NCI-H748 (cell line): ENCODE measurements around the gene TMEM135.
"Not testable (repeated sequence)": the region's sequence is repeated elsewhere in the genome, so short reads cannot be mapped to it uniquely, and the experiment has no call there.

Source experiments
- DNase-seq: peaks from one replicate; lab custom pipeline; 2025; ENCODE audit not compliant: unreplicated experiment; lab: John Stamatoyannopoulos, UW

The TMEM135 gene

GRCh38 chr11:87076260-87076783 is 38.6 kb downstream of the TMEM135 start:
- DNase-seq = no peak

DNA sequence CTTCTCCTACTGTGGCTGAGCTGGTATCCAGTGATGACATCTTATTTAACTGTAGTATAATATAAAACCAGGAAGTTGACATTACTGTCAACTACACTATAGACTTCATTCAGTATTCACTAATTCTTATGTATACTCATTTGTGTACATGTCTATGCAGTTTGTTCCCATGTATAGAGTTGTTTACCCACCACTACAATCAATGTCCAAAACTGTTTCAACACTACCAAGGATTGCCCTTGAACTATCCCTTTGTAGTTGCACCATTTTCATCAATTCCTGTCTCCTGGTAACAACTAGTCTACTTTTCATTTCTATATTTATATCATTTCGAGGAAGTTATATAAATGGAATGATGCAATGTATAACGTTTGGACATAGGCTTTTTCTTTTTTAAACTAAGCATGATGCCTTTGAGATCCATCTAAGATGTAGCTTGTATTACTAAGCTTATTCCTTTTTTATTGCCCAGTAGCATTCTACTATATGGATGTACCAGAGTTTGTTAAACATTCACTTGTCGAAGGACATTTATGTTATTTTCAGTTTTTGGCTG is 39.2 kb downstream of the TMEM135 start:
- DNase-seq = no peak

DNA sequence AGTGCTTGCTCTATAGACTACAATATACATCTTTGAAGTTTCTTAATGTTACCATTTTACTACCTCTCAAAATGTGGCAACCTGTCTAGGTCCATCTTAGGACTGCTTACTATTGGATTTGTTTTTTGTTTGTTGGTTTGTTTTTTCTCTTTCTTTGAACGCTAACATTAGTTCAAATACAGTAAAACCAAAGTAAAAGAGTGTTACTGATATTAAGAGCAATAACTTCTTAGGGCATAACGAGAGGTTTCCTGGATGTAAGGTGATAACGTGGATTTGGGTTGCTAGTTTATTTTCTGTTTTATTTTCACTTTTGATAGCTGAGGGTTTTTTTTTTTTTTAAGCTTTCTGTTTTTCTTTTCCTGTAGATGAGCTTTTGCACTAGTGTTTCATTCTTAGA is 43.6 kb downstream of the TMEM135 start:
- DNase-seq = no peak

DNA sequence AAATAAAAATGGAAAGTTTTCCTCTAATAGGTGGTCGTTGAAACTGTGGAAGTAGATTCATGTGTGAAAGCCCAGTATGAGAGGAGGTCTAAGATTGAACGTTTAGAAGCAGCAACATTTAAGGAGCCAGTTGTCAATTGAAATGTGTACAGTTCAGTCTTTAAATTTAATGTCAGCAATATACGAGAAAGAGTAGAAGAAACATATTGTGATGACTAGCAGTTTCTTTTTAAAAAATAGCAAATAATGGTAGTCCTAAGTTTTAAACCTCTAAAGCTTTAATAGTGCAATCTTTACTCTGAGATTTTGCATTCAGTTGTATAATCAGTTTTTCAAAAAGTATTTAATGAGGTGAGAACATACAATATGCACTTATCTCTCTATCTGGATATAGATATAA is 44.9 kb downstream of the TMEM135 start:
- DNase-seq = no peak

- no peak for DNase-seq
These were observed 45.3 kb downstream of the TMEM135 start for GRCh38 chr11:87083029-87083428.

GRCh38 chr11:87092159-87092558 is 54.4 kb downstream of the TMEM135 start:
- DNase-seq = no peak

- no peak for DNase-seq
These were observed 54.8 kb downstream of the TMEM135 start for GRCh38 chr11:87092567-87092966.

DNA sequence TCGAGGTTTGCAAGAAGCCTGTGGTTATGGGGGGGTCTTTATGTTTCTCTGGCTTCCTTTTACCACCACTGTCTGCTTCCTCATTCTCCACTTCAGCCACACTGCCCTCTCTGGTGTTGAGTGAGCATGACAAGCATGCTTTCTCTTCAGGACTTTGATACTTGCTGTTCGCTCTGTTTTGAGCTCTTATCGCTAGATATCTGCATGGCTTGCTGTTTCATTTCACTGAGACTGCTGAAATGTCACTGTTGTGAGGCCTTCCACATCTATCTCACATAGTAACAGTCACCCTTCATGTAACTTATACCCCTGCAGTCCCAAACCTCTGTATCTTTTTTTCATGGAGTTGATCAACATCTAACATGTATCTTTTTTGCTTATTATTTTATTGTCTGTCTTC is 59.8 kb downstream of the TMEM135 start:
- no peak for DNase-seq

GRCh38 chr11:87101956-87102580 is 64.3 kb downstream of the TMEM135 start:
- no peak for DNase-seq

- DNase-seq = not testable (repeated sequence)
These were observed 68.1 kb downstream of the TMEM135 start for GRCh38 chr11:87105826-87106225.

DNA sequence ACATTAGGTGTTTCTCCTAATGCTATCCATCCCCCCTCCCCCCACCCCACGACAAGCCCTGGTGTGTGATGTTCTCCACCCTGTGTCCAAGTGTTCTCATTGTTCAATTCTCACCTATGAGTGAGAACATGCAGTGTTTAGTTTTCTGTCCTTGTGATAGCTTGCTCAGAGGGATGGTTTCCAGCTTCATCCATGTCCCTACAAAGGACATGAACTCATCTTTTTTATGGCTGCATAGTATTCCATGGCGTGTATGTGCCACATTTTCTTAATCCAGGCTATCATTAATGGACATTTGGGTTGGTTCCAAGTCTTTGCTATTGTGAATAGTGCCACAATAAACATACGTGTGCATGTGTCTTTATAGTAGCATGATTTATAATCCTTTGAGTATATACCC is 69.6 kb downstream of the TMEM135 start:
- DNase-seq = not testable (repeated sequence)

- no peak for DNase-seq
These were observed 72.9 kb downstream of the TMEM135 start for GRCh38 chr11:87110443-87111131.

GRCh38 chr11:87114093-87114492 is 76.4 kb downstream of the TMEM135 start:
- DNase-seq = no peak

- no peak for DNase-seq
These were observed 78.5 kb downstream of the TMEM135 start for GRCh38 chr11:87116185-87116584.

- no peak for DNase-seq
These were observed 83.2 kb downstream of the TMEM135 start for GRCh38 chr11:87120937-87121336.

GRCh38 chr11:87122852-87123251 is 85.1 kb downstream of the TMEM135 start:
- DNase-seq = no peak

- DNase-seq = no peak
These were observed 87.5 kb downstream of the TMEM135 start for GRCh38 chr11:87125257-87125656.

DNA sequence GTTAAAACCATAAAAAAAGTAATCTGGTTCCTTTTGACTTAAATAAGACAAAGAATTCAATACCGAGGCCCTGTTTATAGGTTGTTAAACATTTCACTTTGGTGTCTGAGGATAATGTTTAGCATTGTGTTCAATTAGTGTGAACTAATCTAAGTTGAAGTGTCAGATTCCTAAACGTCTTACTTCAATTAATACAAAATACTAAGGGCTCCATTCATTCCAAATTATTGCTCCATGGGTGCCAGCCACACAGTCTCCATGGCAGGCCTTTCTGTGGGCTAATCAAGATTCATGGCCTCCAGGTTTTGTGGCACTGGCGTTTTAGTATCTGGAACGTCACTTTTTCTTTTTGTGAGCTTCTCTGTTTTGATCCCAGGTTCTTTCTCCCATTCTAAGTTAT is 89.4 kb downstream of the TMEM135 start:
- no peak for DNase-seq

DNA sequence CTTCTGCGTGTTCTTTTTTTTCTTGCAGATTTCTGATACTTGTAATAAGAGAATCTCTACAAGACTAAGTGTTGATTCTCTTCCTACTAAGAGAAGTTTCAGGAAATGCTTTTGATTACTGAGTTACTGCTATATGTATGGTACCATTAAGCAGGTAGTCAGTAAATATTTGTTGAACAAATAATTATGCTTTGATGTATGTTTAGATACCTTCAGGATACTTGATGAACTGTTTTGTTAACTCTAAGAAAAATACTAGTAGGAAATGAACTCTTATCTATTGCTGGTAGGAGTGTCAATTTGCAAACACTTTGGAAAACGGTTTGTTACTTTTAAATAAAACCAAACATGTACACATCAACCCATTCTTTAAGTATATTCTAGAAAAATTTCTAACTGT is 90.6 kb downstream of the TMEM135 start:
- DNase-seq = no peak

GRCh38 chr11:87134524-87135106 is 96.9 kb downstream of the TMEM135 start:
- DNase-seq = no peak

DNA sequence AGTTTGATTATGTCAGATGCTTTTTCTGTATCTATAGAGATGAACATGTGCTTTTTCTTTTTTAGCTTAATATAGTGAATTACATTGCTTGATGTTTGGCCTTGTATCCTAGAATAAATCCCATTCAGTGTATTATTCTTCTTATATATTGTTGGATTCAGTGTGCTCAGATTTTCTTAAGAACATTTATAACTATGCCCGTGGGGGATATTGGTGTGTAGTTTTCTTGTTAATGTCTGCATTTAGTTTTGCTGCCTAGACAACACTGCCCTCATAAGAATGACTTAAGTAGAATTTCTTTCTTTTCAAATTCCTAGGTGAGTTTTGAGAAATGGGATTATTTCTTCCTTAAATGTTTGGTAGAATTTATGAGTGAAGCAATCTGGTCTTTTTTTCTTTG is 98.5 kb downstream of the TMEM135 start:
- DNase-seq = no peak

GRCh38 chr11:87137711-87138110 is 100.0 kb downstream of the TMEM135 start:
- DNase-seq = no peak
